ENCODE data around the gene TMEM164.

The TMEM164 gene

GRCh38 chrX:109995155-109995554 lies 7.8 kb upstream of the TMEM164 start:
- no peaks in the 10 kb centered on the region for H3K9me3 Mint-ChIP-seq
- H3K4me1 Mint-ChIP-seq (ENCODE audit: low read depth), result peaks cover 14% of the 10 kb centered on the region
- no peaks in the 10 kb centered on the region for H3K36me3 Mint-ChIP-seq (ENCODE audit: low read depth)
- H3K4me3 Mint-ChIP-seq, result no peak overlapping the region
- H3K27me3 Mint-ChIP-seq, result peaks cover 10% of the 10 kb centered on the region
- DNase-seq, result no peak
- no peak overlapping the region for H3K27ac Mint-ChIP-seq

GRCh38 chrX:109997786-109998452 lies 5.0 kb upstream of the TMEM164 start:
- no peak for DNase-seq
- Mint-ChIP-seq H3K4me3 (no peak overlapping the region), H3K27me3 (peaks cover 17% of the 10 kb centered on the region), H3K36me3 (ENCODE audit: low read depth) (no peaks in the 10 kb centered on the region), H3K4me1 (ENCODE audit: low read depth) (peaks cover 7% of the 10 kb centered on the region), H3K9me3 (no peaks in the 10 kb centered on the region), H3K27ac (no peak overlapping the region)

GRCh38 chrX:110000000-110000399 lies 2.9 kb upstream of the TMEM164 start:
- no peaks in the 10 kb centered on the region for H3K36me3 Mint-ChIP-seq (ENCODE audit: low read depth)
- peaks cover 24% of the 10 kb centered on the region for H3K4me1 Mint-ChIP-seq (ENCODE audit: low read depth)
- H3K9me3 Mint-ChIP-seq, result no peaks in the 10 kb centered on the region
- no peak overlapping the region for H3K27ac Mint-ChIP-seq
- H3K27me3 Mint-ChIP-seq, result peaks cover 28% of the 10 kb centered on the region
- no peak for DNase-seq
- no peak overlapping the region for H3K4me3 Mint-ChIP-seq

GRCh38 chrX:110000847-110001713 lies 1.8 kb upstream of the TMEM164 start:
- no peak for DNase-seq
- H3K36me3 Mint-ChIP-seq (ENCODE audit: low read depth), result no peaks in the 10 kb centered on the region
- H3K9me3 Mint-ChIP-seq, result no peaks in the 10 kb centered on the region
- no peak overlapping the region for H3K27ac Mint-ChIP-seq
- H3K27me3 Mint-ChIP-seq, result peaks cover 32% of the 10 kb centered on the region
- peaks cover 30% of the 10 kb centered on the region for H3K4me1 Mint-ChIP-seq (ENCODE audit: low read depth)
- H3K4me3 Mint-ChIP-seq, result no peak overlapping the region

GRCh38 chrX:110001740-110002299 lies 1.1 kb upstream of the TMEM164 start:
- H3K9me3 Mint-ChIP-seq, result no peaks in the 10 kb centered on the region
- peaks cover 32% of the 10 kb centered on the region for H3K27me3 Mint-ChIP-seq
- H3K4me1 Mint-ChIP-seq (ENCODE audit: low read depth), result peaks cover 33% of the 10 kb centered on the region
- DNase-seq, result no peak
- H3K36me3 Mint-ChIP-seq (ENCODE audit: low read depth), result no peaks in the 10 kb centered on the region
- H3K4me3 Mint-ChIP-seq, result peak overlapping the region; percentile 77
- H3K27ac Mint-ChIP-seq, result peak overlapping the region; percentile 88

- H3K27ac Mint-ChIP-seq, result peak overlapping the region; percentile 78
- peak; percentile 32 for DNase-seq
- H3K9me3 Mint-ChIP-seq, result no peaks in the 10 kb centered on the region
- peaks cover 32% of the 10 kb centered on the region for H3K27me3 Mint-ChIP-seq
- no peaks in the 10 kb centered on the region for H3K36me3 Mint-ChIP-seq (ENCODE audit: low read depth)
- H3K4me1 Mint-ChIP-seq (ENCODE audit: low read depth), result peaks cover 41% of the 10 kb centered on the region
- H3K4me3 Mint-ChIP-seq, result peak overlapping the region; percentile 84
Observed at GRCh38 chrX:110003167-110004156, 548 bp downstream of the TMEM164 start.

GRCh38 chrX:110004215-110004614 lies 1.3 kb downstream of the TMEM164 start:
- Mint-ChIP-seq H3K36me3 (ENCODE audit: low read depth) (no peaks in the 10 kb centered on the region), H3K4me1 (ENCODE audit: low read depth) (peaks cover 41% of the 10 kb centered on the region), H3K27ac (no peak overlapping the region), H3K4me3 (peak overlapping the region; percentile 84), H3K9me3 (no peaks in the 10 kb centered on the region), H3K27me3 (peaks cover 35% of the 10 kb centered on the region)
- no peak for DNase-seq

GRCh38 chrX:110004731-110005369 lies 1.9 kb downstream of the TMEM164 start:
- Mint-ChIP-seq H3K9me3 (no peaks in the 10 kb centered on the region), H3K4me3 (no peak overlapping the region), H3K4me1 (ENCODE audit: low read depth) (peaks cover 41% of the 10 kb centered on the region), H3K36me3 (ENCODE audit: low read depth) (no peaks in the 10 kb centered on the region), H3K27me3 (peaks cover 33% of the 10 kb centered on the region), H3K27ac (no peak overlapping the region)
- DNase-seq, result no peak

GRCh38 chrX:110006161-110006560 lies 3.2 kb downstream of the TMEM164 start:
- H3K4me1 Mint-ChIP-seq (ENCODE audit: low read depth), result peaks cover 41% of the 10 kb centered on the region
- H3K27me3 Mint-ChIP-seq, result peaks cover 39% of the 10 kb centered on the region

GRCh38 chrX:110006821-110007375 lies 4.0 kb downstream of the TMEM164 start:
- no peak overlapping the region for H3K27ac Mint-ChIP-seq
- peaks cover 39% of the 10 kb centered on the region for H3K4me1 Mint-ChIP-seq (ENCODE audit: low read depth)
- DNase-seq, result no peak

More at GRCh38 chrX:110006161-110006560, 3.2 kb downstream of the TMEM164 start:
- Mint-ChIP-seq H3K9me3 (no peaks in the 10 kb centered on the region), H3K27ac (no peak overlapping the region), H3K4me3 (no peak overlapping the region), H3K36me3 (ENCODE audit: low read depth) (peaks cover 6% of the 10 kb centered on the region)
- no peak for DNase-seq

GRCh38 chrX:110008011-110008635 lies 5.2 kb downstream of the TMEM164 start:
- Mint-ChIP-seq H3K4me1 (ENCODE audit: low read depth) (peaks cover 36% of the 10 kb centered on the region), H3K36me3 (ENCODE audit: low read depth) (peaks cover 10% of the 10 kb centered on the region), H3K4me3 (no peak overlapping the region), H3K27ac (no peak overlapping the region), H3K9me3 (no peaks in the 10 kb centered on the region), H3K27me3 (peaks cover 32% of the 10 kb centered on the region)
- DNase-seq, result no peak

More at GRCh38 chrX:110006821-110007375, 4.0 kb downstream of the TMEM164 start:
- peaks cover 8% of the 10 kb centered on the region for H3K36me3 Mint-ChIP-seq (ENCODE audit: low read depth)
- no peaks in the 10 kb centered on the region for H3K9me3 Mint-ChIP-seq
- H3K27me3 Mint-ChIP-seq, result peaks cover 35% of the 10 kb centered on the region
- H3K4me3 Mint-ChIP-seq, result no peak overlapping the region

GRCh38 chrX:110012818-110013485 lies 10.0 kb downstream of the TMEM164 start:
- peaks cover 15% of the 10 kb centered on the region for H3K36me3 Mint-ChIP-seq (ENCODE audit: low read depth)
- no peak overlapping the region for H3K4me3 Mint-ChIP-seq
- peaks cover 13% of the 10 kb centered on the region for H3K27me3 Mint-ChIP-seq
- no peak overlapping the region for H3K27ac Mint-ChIP-seq
- H3K9me3 Mint-ChIP-seq, result no peaks in the 10 kb centered on the region
- H3K4me1 Mint-ChIP-seq (ENCODE audit: low read depth), result peaks cover 1% of the 10 kb centered on the region
- DNase-seq, result no peak

Measured in activated T-cell treated with anti-CD3 and anti-CD28 coated beads, Interleukin-2, amount 50 U/mL, for 24 hours (primary cell).